Endothelial cell of umbilical vein (primary cell): ENCODE measurements around the gene BCAR1. TPM values are rescaled to one million over a fixed set of nuclear protein-coding genes. Genes with fewer than 3 reads are reported as not detected.

Source experiments
- BruUV-seq: library from RNA; stranded (reverse); fragments of 400-500 nt; replicated peaks from 2 replicates; lab custom pipeline; 2021; lab: Mats Ljungman, UMichigan
- CTCF ChIA-PET: fragments of 300-600, 350-600 bp; sonication (Branson Sonifier 250); formaldehyde crosslinking; loops from one replicate; lab custom pipeline; 2021; ENCODE audit warnings: antibody characterized with exemption, inconsistent platforms; lab: Charles Lee
- POLR2A ChIA-PET: fragments of 300-600, 350-600 bp; sonication (Branson Sonifier 250); formaldehyde crosslinking; loops from one replicate; lab custom pipeline; 2021; ENCODE audit warnings: antibody characterized with exemption, inconsistent platforms; lab: Charles Lee
- DNase-seq: peaks from one replicate; pipeline ENCODE4 v3.0.0-alpha.2; 2011; ENCODE audit warnings: low read depth, low spot score
- FAIRE-seq: peaks from 2 replicates; lab custom pipeline; 2011; peaks lifted over from hg19 to GRCh38; lab: Jason Lieb, UNC
- H2AFZ ChIP-seq: 2 replicates; pipeline ENCODE4 v1.6.0; 2012; ENCODE audit warnings: low read depth, low read length, control low read depth, inconsistent platforms
- H3K27ac ChIP-seq: 2 replicates; pipeline ENCODE4 v1.5.1; 2011; ENCODE audit warnings: low read depth, mild to moderate bottlenecking, control low read depth, low read length, moderate library complexity; ENCODE audit not compliant: insufficient read depth
- H3K27me3 ChIP-seq, 2 experiments: 2 replicates each; pipeline versions ENCODE4 v1.6.0 to v1.6.1; 2011; ENCODE audit warnings: low read length in 2 of 2, mixed read lengths in 1 of 2; ENCODE audit not compliant: control insufficient read depth in 2 of 2, insufficient read depth in 2 of 2
- H3K36me3 ChIP-seq, 2 experiments: 2 replicates in 1 of 2; 3 replicates in 1 of 2; pipeline ENCODE4 v1.5.1; 2011; ENCODE audit warnings: low read length in 2 of 2, mild to moderate bottlenecking in 1 of 2, moderate library complexity in 1 of 2; ENCODE audit not compliant: control insufficient read depth in 2 of 2, insufficient read depth in 2 of 2; ENCODE audit errors: extremely low read depth in 1 of 2
- H3K4me1 ChIP-seq: 3 replicates; pipeline ENCODE4 v1.5.1; 2011; ENCODE audit warnings: mild to moderate bottlenecking, low read length; ENCODE audit not compliant: control insufficient read depth, insufficient read depth; ENCODE audit errors: extremely low read depth
- H3K4me2 ChIP-seq: 2 replicates; pipeline ENCODE4 v1.6.1; 2011; ENCODE audit warnings: low read length, control low read depth, mixed read lengths; ENCODE audit not compliant: insufficient read depth
- H3K4me3 ChIP-seq, 3 experiments: fragments of 200-600 bp in 1 of 3; sonication (generic), shearing (Covaris generic) in 1 of 3; replicated peaks in 1 of 3; 2 replicates each; pipeline ENCODE4 v1.5.1; 2011 to 2016; ENCODE audit warnings: control low read depth in 3 of 3, low read length in 3 of 3, mild to moderate bottlenecking in 2 of 3, inconsistent platforms in 1 of 3, low read depth in 1 of 3, moderate library complexity in 1 of 3; ENCODE audit not compliant: insufficient read depth in 1 of 3
- H3K79me2 ChIP-seq: 2 replicates; pipeline ENCODE4 v1.6.0; 2012; ENCODE audit warnings: low read length, inconsistent platforms; ENCODE audit not compliant: control insufficient read depth, insufficient read depth
- H3K9ac ChIP-seq: replicated peaks from 2 replicates; pipeline ENCODE3; 2011; ENCODE audit warnings: low read length, control low read depth; ENCODE audit not compliant: insufficient read depth; ENCODE audit errors: extremely low read depth
- H3K9me1 ChIP-seq: replicated peaks from 3 replicates; pipeline ENCODE4 v1.6.0; 2011; ENCODE audit warnings: mild to moderate bottlenecking, low read length; ENCODE audit not compliant: control insufficient read depth, insufficient read depth; ENCODE audit errors: extremely low read depth
- H3K9me3 ChIP-seq: replicated peaks from 2 replicates; pipeline ENCODE4 v1.5.1; 2012; ENCODE audit warnings: low read length, inconsistent platforms; ENCODE audit not compliant: control insufficient read depth, insufficient read depth
- H4K20me1 ChIP-seq: replicated peaks from 2 replicates; pipeline ENCODE3; 2011; ENCODE audit warnings: mild to moderate bottlenecking, low read length; ENCODE audit not compliant: control insufficient read depth, insufficient read depth; ENCODE audit errors: extremely low read depth
- EZH2 ChIP-seq: IDR thresholded peaks from 2 replicates; pipeline ENCODE4 v1.6.1; 2012; ENCODE audit warnings: borderline replicate concordance, low read depth, mild to moderate bottlenecking, moderate library complexity, low read length, inconsistent platforms; ENCODE audit not compliant: severe bottlenecking
- FOS ChIP-seq: IDR thresholded peaks from 2 replicates; pipeline ENCODE4 v1.6.1; 2011; ENCODE audit warnings: mild to moderate bottlenecking, low read length, moderate library complexity, borderline replicate concordance; ENCODE audit not compliant: insufficient read depth
- GATA2 ChIP-seq: IDR thresholded peaks from 2 replicates; pipeline ENCODE4 v1.7.0; 2011; ENCODE audit warnings: low read depth, mild to moderate bottlenecking, moderate library complexity, mixed read lengths, low read length; ENCODE audit not compliant: insufficient read length, insufficient read depth
- JUN ChIP-seq: IDR thresholded peaks from 2 replicates; pipeline ENCODE4 v1.6.1; 2011; ENCODE audit warnings: borderline replicate concordance, low read depth; ENCODE audit not compliant: insufficient read length, insufficient read depth
- MYC ChIP-seq: IDR thresholded peaks from one replicate; pipeline ENCODE4 v1.6.1; 2011; ENCODE audit warnings: mild to moderate bottlenecking, low read depth, low read length
- POLR2A ChIP-seq: IDR thresholded peaks from 2 replicates; pipeline ENCODE4 v1.6.1; 2012; ENCODE audit warnings: low read depth, mild to moderate bottlenecking, control low read depth, low read length
- POLR2AphosphoS5 ChIP-seq: IDR thresholded peaks from 2 replicates; pipeline ENCODE4 v1.6.1; 2012; ENCODE audit warnings: low read depth, mild to moderate bottlenecking, control low read depth, low read length, moderate library complexity; ENCODE audit not compliant: insufficient read depth
- dilution Hi-C: fragments of 300-500 bp; cut with MboI; formaldehyde crosslinking; loops from one replicate; pipeline ENCODE4 v1.15.0; 2019; ENCODE audit warnings: low sequenced_read_pairs; ENCODE audit not compliant: extremely low pct_ligation_motif_present
- intact Hi-C: fragments of 100-400 bp; cut with micrococcal nuclease; formaldehyde crosslinking; loops from one replicate; pipeline ENCODE4 v1.10.0; 2022
- polyA plus RNA-seq, 4 experiments: library from polyadenylated mRNA; depleted of rRNA in 3 of 4; stranded (reverse) in 3 of 4; unstranded in 1 of 4; fragments of >200 nt; gene quantifications; 2 replicates each; pipeline versions ENCODE4 v1.2.1 to v1.2.3, GENCODE V29; 2011 to 2012; ENCODE audit warnings: missing spikeins in 1 of 4
- total RNA-seq: library from RNA; stranded (reverse); gene quantifications from 2 replicates; pipeline ENCODE4 v1.2.3, GENCODE V29; 2021
- TF ChIP-seq, protein P1 (sequence below), 2 donors: IDR thresholded peaks; 1 replicate in 1 of 2; 2 replicates in 1 of 2; pipeline ENCODE4 v1.5.1; 2011; ENCODE audit warnings: low read length in 2 of 2, mild to moderate bottlenecking in 2 of 2, moderate library complexity in 2 of 2, control low read depth in 1 of 2, inconsistent platforms in 1 of 2, low read depth in 1 of 2; ENCODE audit not compliant: insufficient read depth in 1 of 2; ENCODE audit errors: extremely low read depth in 1 of 2

BCAR1 gene
- total and polyA plus RNA-seq, 2 donors (not counting 3 experiments of a cell fraction or from before 2014, with no cell fraction given), result 171 to 267 TPM

GRCh38 chr16:75288596-75289120 lies 37.2 kb upstream of the BCAR1 start:
- Histone ChIP-seq H3K27ac (peak overlapping the region; percentile 72), H3K27me3 (no peaks in the 10 kb centered on the region), H2AFZ (no peak overlapping the region), H3K79me2 (no peaks in the 10 kb centered on the region), H3K9ac (peak overlapping the region; percentile 17), H4K20me1 (no peaks in the 10 kb centered on the region), H3K36me3 (no peaks in the 10 kb centered on the region), H3K4me1 (peaks cover 27% of the 10 kb centered on the region), H3K9me1 (no peaks in the 10 kb centered on the region), H3K4me2 (peak overlapping the region; percentile 46), H3K9me3 (no peaks in the 10 kb centered on the region), H3K4me3 (no peak overlapping the region)
- dilution Hi-C loops (no loop called here), intact Hi-C loops (loop anchor here (1.0 to 2.0 kb wide), 5 partner anchors 16 to 54 kb away; no protein-coding TSS in a partner anchor)
- TSS peak; percentile 35 for BruUV-seq
- POLR2A ChIA-PET, result no interaction called here
- CTCF ChIA-PET, result interaction anchor here (1.0 to 3.0 kb wide), 6 partner anchors 8 to 114 kb away, joined by 4 to 9 read pairs (median 7); no protein-coding TSS in a partner anchor
- DNase-seq (no peak), FAIRE-seq (no peak)
- no peak for TF ChIP-seq MYC
- TF ChIP-seq, protein P1, sequence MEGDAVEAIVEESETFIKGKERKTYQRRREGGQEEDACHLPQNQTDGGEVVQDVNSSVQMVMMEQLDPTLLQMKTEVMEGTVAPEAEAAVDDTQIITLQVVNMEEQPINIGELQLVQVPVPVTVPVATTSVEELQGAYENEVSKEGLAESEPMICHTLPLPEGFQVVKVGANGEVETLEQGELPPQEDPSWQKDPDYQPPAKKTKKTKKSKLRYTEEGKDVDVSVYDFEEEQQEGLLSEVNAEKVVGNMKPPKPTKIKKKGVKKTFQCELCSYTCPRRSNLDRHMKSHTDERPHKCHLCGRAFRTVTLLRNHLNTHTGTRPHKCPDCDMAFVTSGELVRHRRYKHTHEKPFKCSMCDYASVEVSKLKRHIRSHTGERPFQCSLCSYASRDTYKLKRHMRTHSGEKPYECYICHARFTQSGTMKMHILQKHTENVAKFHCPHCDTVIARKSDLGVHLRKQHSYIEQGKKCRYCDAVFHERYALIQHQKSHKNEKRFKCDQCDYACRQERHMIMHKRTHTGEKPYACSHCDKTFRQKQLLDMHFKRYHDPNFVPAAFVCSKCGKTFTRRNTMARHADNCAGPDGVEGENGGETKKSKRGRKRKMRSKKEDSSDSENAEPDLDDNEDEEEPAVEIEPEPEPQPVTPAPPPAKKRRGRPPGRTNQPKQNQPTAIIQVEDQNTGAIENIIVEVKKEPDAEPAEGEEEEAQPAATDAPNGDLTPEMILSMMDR (IDR thresholded peaks at IDR 0.05; ENCODE audit: extremely low read depth in 1 of 2, insufficient read depth in 1 of 2, low read depth in 1 of 2, low read length in 2 of 2), result no peak
- TF ChIP-seq POLR2A, result no peak
- no peak for TF ChIP-seq GATA2
- no peak for TF ChIP-seq POLR2AphosphoS5
- no peak for TF ChIP-seq EZH2
- TF ChIP-seq JUN, result no peak
- no peak for TF ChIP-seq FOS
